Epithelial cell of prostate (primary cell): ENCODE data around the gene PCBP2.
A peak's percentile ranks its signal among the peaks of the same experiment; 100 is the strongest.
"Not testable (repeated sequence)": the region's sequence is repeated elsewhere in the genome, so short reads cannot be mapped to it uniquely, and the experiment has no call there.

Source experiments
- DNase-seq: peaks from one replicate; pipeline ENCODE4 v3.0.0-alpha.2; 2011; ENCODE audit warnings: low read depth, low spot score
- H3K27ac ChIP-seq: fragments of 450-650 bp; 2 replicates; pipeline ENCODE4 v1.5.1; 2017; ENCODE audit warnings: mild to moderate bottlenecking

PCBP2 gene

DNA sequence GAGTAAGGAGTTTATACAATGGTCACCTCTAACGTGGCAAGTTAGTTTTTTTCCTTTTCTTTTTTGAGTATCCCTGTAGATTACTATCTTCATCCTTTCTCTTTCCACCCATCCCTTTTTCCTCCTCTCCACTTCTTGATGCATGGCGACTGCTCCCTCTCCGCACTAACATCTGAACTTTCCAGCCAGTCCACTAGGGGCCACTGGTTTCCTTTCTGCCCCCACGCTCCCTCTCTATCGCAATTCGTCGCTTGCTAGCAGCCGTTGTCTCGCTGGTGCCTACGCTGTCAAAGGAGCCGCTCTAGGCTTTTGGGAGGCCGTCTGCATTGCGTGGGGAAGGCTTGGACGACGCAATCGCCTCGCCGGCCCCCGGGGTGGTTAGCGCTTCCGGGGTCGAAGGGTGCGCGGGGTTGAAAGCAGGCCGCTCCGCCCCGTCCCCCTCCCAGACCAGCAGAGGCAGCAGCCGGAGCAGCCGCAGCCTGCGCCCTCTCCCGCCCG, at the start of gene PCBP2:
Gene PCBP2, plus strand, starts transcription at position 442 of the 498 bp plus-strand sequence. CDS start 2,699 bp downstream, outside the sequence.
- DNase-seq, result peak; percentile 98
- H3K27ac ChIP-seq, result peak within 1 kb of the TSS; percentile 76

DNA sequence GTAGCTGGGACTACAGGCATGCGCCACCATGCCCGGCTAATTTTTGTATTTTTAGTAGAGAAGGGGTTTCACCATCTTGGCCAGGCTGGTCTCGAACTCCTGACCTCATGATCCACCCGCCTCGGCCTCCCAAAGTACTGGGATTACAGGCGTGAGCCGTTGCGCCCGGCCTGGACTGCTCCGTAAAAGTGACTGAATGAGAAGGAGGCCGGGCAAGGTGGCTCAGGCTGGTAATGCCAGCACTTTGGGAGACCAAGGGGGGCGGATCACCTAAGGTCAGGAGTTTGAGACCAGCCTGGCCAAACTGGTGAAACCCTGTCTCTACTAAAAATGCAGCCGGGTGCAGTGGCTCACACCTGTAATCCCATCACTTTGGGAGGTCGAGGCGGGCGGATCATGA, 49.6 kb upstream of the PCBP2 start:
- not testable (repeated sequence) for H3K27ac ChIP-seq, DNase-seq

DNA sequence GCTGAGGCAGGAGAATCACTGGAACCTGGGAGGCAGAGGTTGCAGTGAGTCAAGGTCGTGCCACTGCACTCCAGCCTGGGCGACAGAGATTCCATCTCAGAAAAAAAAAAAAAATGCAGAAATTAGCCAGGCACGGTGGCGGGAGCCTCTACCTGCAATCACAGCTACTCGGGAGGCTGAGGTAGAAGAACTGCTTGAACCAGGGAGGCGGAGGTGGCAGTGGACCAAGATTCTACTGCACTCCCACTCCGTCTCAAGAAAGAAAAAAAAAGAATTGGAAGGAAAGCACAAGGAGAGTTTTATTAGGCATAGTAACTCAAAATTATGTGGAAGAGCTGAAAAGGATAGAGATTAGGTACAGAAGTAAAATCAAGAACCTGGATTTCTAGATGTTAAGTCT, 49.0 kb upstream of the PCBP2 start:
- no peak for DNase-seq

DNA sequence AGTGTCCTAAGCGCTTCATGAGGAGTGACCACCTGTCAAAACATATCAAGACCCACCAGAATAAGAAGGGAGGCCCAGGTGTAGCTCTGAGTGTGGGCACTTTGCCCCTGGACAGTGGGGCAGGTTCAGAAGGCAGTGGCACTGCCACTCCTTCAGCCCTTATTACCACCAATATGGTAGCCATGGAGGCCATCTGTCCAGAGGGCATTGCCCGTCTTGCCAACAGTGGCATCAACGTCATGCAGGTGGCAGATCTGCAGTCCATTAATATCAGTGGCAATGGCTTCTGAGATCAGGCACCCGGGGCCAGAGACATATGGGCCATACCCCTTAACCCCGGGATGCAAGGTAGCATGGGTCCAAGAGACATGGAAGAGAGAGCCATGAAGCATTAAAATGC, 41.0 kb upstream of the PCBP2 start:
- no peak overlapping the region for H3K27ac ChIP-seq
- DNase-seq, result no peak

More for the DNA sequence above, 49.0 kb upstream of the PCBP2 start:
- H3K27ac ChIP-seq, result no peak overlapping the region

DNA sequence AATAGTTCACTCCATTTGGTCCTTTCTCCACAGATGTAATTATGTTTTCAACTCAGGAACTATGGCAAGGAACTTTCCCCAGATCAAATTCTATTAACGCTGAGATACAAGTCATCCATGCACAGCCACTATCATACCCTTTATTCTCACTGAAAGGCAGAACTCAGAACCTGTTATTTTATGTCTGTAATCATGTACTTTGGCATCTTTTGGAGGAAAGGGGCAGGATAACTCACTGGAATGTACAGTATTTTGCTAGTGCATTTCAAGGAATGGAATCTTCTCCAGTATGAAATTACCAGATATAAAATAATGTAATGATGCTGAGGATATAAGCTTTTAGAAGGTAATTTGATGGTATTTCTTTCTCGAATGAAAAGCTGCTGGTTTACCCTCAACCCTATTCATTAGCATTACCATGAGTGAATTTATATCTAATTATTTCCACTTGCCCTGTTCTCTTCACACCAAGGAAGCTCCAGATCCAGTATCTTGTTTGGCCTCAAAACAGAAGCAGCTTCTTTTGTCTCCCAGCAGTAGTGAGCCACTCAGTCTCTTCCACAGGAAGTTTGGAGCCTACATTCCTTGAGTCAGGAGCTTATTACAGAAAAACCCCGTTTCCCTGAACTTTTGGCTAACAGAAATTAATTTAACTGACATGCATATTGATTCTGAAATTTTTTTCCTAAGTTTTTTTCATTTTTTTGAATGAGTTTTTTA, 38.3 kb upstream of the PCBP2 start:
- no peak overlapping the region for H3K27ac ChIP-seq
- no peak for DNase-seq

DNA sequence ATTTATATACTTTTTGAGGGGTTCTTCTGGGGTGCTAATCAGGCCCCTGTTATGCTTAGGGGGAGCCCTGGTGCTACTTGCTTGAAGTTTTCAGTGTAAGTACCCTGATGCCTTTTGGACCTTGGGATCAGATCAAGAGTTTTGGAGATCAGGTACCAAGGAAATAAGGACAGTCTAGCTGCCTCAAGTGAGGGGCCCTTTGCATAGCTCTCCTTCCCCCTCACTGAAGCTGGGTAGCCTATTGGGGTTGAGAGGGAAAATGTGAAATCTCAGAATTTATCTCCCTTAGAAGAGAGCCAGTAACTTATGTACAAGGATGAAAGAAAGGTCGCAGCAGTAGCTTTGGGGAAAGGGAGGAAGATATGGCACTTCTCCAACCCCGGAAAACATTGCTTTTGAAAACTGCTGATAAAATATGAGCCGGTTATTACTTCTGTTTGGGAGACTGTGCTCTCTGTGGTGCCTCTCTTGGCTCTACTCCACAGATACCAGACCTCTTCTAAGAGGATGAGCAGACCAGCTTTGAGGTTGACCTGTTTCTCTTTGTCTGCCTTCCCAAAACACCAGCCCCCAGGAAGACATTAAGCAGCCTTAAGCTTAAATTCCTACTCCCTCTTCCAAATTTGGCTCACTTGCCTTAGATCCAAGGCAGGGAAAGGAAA, 37.0 kb upstream of the PCBP2 start:
- DNase-seq, result no peak
- no peak overlapping the region for H3K27ac ChIP-seq

DNA sequence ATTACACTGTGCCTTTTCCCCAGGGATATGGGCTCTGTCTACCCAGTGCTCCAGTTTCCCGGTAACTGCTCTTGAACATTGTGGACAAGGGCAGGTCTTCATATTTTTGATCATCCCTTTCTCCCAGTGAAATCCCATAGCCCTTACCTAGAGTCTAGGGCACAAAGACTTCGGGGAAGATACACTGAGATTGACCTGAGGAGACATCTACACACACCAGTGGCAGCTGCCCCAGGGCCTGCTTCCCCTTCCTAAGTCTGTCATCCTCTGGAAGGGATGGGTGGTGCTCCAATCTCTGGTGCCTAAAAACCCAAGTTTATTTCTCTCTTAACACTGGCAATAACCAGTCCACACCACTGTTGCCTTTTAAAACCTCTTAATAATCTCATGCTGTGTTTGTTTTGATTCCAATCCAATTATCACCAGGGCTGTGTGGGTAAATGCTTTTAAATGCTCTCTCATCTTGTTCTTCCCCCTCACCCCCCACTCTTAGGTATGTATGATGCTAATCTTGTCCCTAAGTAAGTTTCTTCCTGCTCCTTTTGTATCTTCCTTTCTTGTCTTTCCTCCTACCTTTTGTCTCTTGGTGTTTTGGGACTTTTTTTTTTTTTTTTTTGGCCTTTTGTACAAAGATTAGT, 36.0 kb upstream of the PCBP2 start:
- DNase-seq, H3K27ac ChIP-seq: not testable (repeated sequence)

DNA sequence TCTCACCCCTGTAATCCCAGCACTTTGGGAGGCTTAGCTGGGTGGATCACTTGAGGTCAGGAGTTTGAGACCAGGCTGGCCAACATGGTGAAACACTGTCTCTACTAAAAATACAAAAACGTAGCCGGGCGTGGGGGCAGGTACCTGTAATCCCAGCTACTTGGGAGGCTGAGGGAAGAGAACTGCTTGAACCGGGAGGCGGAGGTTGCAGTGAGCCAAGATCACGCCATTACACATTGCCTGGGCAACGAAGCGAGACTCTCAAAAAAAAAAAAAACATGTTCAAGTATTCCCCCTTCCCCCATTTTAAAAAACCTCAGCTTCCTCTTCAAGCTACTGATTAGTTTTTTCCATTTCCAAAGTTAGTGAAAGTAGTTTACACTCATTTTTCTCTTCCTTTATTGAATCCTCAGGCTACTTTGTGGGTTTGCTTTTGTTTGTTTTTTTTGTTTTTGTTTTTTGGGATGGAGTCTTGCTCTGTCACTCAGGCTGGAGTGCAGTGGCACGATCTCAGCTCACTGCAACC, 34.5 kb upstream of the PCBP2 start:
- not testable (repeated sequence) for H3K27ac ChIP-seq, DNase-seq

DNA sequence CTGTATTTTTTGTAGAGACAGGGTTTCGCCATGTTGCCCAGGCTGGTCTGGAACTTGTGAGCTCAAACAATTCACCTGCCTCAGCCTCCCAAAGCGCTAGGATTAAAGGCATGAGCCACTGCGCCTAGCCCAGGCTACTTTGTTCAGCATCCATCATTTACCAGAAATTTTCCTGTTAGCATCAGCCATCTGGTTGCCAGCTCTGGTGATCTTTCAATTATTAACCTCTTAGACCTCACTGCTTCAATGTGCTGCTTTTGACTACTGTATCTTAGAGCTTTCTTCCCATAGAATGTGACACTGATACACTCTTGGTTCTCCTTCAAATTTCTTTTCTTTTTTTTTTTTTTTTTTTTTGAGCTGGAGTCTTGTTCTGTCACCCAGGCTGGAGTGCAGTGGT, 33.7 kb upstream of the PCBP2 start:
- H3K27ac ChIP-seq, result no peak overlapping the region
- no peak for DNase-seq

DNA sequence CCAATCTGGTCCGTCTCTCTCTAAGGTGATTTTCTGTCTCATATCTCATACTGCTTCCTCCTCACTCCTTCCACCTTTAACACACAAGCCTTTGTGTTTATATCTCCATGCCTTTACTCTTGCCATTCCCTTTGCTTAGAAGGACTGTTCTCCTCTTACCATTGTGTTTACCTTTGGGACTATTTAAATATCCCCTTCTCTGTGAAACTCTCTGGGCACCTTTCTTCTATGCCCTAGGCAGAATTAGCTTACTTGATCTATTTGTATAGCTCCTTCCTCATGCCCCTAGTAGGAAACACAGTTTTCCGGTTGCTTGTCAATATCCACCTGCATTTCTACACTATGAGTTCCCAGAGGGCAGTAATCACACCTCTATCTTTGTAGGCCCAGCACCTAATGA, 32.1 kb upstream of the PCBP2 start:
- no peak overlapping the region for H3K27ac ChIP-seq
- DNase-seq, result no peak

DNA sequence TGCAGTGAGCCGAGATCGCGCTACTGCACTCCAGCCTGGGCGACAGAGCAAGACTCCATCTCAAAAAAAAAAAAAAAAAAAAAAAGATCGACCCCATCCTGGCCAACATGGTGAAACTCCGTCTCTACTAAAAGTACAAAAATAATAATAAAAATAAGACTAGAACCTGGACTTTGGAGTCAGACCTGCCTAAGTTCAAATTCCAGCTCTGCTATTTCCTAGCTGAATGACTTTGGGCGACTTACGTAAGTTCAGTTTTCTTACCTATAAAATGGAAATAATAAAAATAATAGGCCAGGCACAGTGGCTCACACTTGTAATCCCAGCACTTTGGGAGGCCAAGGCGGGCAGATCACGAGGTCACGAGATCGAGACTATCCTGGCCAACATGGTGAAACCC, 29.7 kb upstream of the PCBP2 start:
- not testable (repeated sequence) for H3K27ac ChIP-seq, DNase-seq

DNA sequence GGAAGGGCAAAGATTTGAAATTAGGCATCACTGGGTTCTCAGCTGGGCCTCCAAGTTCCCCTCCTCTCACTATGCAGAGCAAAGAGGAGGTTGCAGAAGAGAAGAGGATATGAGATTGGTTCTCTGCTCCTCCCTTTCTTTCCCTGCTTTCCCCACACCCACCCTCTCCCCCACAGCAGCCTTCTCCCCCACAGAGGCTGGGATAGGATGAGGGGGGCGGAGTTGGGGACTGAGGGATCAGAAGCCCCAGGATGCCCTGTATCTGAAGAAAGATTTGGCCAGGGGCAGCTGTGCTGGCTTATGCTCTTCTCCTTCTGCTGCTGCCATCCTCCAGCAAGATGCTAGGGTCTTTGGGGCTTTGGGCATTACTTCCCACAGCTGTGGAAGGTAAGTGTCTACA, 28.3 kb upstream of the PCBP2 start, which contains the start of gene AMHR2:
Gene AMHR2, plus strand, starts transcription at position 259 of the 400 bp plus-strand sequence. Its CDS starts 80 bp downstream, at position 339.
- no peak for DNase-seq
- H3K27ac ChIP-seq, result no peak within 1 kb of the TSS

DNA sequence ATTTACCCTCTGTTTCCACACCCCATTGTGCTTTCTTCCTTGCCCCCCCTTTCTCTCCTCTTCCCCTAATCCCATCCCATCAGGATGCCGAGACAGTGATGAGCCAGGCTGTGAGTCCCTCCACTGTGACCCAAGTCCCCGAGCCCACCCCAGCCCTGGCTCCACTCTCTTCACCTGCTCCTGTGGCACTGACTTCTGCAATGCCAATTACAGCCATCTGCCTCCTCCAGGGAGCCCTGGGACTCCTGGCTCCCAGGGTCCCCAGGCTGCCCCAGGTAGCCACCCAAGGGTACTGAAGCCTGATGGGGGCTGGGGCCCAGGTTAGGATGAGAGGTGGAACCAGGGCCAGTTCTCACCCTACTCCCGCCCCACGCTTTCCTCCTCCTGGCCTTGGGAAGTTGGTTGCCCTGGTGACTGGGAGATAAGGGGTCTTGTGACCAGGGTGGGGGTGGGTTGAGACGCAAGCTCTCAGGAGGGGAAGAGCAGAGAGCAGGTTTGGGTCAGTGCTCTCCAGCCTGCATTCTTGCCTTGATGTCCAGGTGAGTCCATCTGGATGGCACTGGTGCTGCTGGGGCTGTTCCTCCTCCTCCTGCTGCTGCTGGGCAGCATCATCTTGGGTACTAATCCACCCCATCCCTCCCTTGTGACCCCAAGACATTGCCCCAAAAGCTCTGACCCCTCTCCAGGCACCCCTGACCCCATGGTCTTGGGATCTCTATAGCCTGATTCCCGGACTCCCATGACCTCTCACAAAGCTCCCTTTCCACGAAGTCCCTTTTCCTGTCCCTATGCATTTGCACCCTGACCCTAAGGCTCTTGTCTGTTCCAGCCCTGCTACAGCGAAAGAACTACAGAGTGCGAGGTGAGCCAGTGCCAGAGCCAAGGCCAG, 27.0 kb upstream of the PCBP2 start:
- no peak for DNase-seq
- H3K27ac ChIP-seq, result no peak overlapping the region

DNA sequence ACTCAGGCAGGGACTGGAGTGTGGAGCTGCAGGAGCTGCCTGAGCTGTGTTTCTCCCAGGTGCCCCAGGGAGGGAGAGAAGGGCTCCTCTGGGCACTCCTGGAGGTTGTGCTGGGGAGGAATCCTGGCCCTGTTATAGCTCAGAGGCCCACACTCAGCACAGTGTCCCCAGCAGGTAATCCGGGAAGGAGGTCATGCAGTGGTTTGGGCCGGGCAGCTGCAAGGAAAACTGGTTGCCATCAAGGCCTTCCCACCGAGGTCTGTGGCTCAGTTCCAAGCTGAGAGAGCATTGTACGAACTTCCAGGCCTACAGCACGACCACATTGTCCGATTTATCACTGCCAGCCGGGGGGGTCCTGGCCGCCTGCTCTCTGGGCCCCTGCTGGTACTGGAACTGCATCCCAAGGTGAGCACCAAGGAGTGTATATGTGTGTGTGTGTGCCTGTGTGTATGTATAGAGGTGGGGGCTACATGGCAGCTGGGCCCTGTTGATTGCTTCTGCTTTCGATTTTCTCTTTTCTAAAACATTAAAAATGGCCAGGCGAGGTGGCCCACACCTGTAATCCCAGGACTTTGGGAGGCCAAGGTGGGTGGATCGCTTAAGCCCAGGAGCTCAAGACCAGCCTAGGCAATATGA, 26.3 kb upstream of the PCBP2 start:
- no peak overlapping the region for H3K27ac ChIP-seq
- DNase-seq, result no peak

DNA sequence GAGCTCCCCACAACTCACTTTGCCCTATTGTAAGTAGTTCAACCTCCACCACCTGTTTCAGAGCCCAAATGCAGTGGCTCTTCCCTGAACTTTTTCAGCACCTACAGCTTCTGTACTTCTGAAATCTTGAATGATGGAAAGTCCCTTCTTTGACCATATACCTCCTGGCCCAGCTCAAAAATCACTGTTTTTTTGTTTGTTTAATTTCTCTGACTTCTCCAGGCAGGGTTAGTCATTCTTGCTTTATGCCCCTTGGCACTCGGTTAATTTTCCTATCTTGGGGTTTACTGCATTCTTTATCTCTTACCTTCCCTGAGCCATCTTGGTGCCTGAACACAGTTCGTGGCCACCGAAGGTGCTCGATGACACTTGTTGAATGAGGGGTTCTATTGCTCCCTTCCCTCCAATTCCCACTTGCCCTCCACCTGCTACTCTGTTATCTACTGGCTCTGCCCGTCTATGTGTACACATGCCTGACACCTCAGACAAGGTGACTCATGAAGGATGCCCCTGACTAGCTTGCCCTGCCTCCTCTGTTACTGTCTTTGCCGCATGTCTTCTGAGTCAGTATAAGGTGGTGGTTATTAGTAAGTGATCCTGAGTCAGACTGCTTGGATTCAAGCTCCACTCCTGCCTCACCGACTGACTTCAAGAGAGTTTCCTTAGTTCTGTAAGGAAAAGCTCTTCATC, 23.9 kb upstream of the PCBP2 start:
- peak; percentile 97 for DNase-seq

DNA sequence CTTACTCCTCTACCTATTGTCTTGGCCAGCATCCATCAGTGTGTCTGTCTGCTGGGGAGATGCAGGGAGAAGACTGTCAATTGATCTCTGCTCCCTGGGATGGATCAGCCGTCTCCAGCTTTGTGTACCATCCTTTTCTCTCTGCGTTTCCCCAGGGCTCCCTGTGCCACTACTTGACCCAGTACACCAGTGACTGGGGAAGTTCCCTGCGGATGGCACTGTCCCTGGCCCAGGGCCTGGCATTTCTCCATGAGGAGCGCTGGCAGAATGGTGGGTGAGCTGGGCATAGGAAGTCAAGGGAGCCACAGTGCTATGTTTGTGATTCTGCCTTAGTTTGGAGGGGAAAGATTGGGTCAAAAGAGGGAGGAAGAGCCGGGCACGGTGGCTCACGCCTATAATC, 23.2 kb upstream of the PCBP2 start:
- DNase-seq, result no peak
- H3K27ac ChIP-seq, result peak overlapping the region; percentile 16

More for the DNA sequence above, 23.9 kb upstream of the PCBP2 start:
- peak overlapping the region; percentile 16 for H3K27ac ChIP-seq

DNA sequence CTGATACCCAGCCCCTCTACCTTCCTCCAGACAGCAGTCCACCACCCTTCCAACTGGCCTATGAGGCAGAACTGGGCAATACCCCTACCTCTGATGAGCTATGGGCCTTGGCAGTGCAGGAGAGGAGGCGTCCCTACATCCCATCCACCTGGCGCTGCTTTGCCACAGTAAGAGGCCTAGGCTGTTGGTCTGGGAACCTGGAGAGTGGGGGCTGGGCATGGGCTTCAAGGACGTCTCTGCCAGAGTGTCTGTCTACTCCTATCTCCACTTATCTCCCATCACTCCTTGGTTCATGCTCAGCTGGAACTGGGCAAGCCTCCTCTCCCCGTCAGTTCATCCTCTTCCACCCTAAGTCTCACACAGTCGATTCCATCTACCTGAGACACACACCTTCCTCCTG, 21.8 kb upstream of the PCBP2 start:
- no peak for DNase-seq
- H3K27ac ChIP-seq, result no peak overlapping the region

DNA sequence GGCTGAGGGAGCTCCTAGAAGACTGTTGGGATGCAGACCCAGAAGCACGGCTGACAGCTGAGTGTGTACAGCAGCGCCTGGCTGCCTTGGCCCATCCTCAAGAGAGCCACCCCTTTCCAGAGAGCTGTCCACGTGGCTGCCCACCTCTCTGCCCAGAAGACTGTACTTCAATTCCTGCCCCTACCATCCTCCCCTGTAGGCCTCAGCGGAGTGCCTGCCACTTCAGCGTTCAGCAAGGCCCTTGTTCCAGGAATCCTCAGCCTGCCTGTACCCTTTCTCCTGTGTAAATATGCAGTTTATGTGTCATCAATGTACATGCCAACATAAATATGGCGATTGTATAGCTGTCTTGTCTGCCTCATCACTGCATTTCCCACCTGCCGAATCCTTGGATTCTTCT, 20.7 kb upstream of the PCBP2 start:
- no peak overlapping the region for H3K27ac ChIP-seq
- no peak for DNase-seq

DNA sequence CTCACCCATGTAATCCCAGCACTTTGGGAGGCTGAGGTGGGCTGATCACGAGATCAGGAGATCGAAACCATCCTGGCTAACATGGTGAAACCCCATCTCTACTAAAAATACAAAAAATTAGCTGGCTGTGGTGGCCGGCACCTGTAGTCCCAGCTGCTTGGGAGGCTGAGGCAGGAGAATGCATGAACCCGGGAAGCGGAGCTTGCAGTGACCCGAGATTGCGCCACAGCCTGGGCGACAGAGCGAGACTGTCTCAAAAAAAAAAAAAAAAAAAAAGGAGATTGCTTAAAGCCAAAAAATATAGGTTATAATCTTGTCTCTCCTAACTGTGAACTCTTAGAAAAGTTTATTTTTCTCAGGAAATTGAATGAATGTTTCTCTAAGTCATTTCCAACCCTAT, 16.6 kb upstream of the PCBP2 start:
- H3K27ac ChIP-seq, DNase-seq: not testable (repeated sequence)
